ENCODE results near the gene KRTAP12-1. TPM values are rescaled to one million over a fixed set of nuclear protein-coding genes. Genes with fewer than 3 reads are reported as not detected.
A peak's percentile ranks its signal among the peaks of the same experiment; 100 is the strongest.
"Not testable (repeated sequence)": the region's sequence is repeated elsewhere in the genome, so short reads cannot be mapped to it uniquely, and the experiment has no call there.

KRTAP12-1 gene
- total RNA-seq, 1 experiment from 2014 or later, result 0.80 TPM

DNA sequence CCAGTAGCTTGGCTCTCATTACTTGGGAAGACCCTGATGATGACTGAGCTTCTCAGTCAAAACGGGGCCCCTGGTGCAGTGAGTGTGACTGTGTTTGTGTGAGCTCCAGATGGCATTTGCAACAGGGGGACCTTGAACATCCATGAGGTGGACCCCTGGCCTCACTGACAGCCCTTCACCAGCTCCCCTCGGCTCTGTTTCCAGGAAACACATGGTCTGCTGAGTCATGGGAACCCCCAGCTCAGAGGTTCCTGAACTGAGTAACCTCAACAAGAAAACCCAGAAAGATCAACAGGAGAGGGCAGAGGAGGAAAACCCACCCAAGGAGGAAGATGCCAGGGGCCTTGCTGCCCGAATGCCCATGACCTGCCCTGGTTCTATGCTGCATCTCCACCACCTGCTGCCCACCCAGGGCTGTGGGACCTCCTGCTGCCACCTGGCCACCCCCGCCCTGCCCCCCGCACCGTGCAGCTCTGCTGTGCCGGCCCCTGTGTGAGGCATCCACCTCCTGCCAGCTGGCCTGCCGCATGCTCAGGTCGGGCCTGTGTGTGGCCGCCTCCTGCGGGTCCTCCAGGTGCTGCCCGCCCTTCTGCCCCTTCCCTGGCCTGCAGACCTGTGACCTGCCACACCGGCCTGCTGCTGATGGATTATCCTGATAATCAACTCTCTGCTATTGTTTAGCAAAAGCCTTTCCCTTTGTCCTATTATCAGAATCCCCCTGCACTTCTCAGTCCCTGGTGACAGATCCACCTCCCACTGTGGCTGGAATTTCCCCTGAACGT is 4.2 kb upstream of the KRTAP12-1 start:
- H3K4me3 ChIP-seq (ENCODE audit: low read depth, low read length, poor library complexity, severe bottlenecking), result no peak overlapping the region
- peak; percentile 35 for DNase-seq (ENCODE audit: low spot score)
- no peaks in the 10 kb centered on the region for H3K4me1 ChIP-seq (ENCODE audit: insufficient read depth, low read length, poor library complexity, severe bottlenecking)
- intact Hi-C loops (cut with micrococcal nuclease; ENCODE audit: unreplicated experiment), result no loop called here
- ChIA-PET CTCF (no interaction called here), POLR2A (ENCODE audit: low non-redundant PET) (no interaction called here)
- TF ChIP-seq, protein P1, sequence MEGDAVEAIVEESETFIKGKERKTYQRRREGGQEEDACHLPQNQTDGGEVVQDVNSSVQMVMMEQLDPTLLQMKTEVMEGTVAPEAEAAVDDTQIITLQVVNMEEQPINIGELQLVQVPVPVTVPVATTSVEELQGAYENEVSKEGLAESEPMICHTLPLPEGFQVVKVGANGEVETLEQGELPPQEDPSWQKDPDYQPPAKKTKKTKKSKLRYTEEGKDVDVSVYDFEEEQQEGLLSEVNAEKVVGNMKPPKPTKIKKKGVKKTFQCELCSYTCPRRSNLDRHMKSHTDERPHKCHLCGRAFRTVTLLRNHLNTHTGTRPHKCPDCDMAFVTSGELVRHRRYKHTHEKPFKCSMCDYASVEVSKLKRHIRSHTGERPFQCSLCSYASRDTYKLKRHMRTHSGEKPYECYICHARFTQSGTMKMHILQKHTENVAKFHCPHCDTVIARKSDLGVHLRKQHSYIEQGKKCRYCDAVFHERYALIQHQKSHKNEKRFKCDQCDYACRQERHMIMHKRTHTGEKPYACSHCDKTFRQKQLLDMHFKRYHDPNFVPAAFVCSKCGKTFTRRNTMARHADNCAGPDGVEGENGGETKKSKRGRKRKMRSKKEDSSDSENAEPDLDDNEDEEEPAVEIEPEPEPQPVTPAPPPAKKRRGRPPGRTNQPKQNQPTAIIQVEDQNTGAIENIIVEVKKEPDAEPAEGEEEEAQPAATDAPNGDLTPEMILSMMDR (conservative IDR thresholded peaks at IDR 0.05; ENCODE audit: low read depth, low read length), result no peak
- no peak for TF ChIP-seq EZH2 (IDR thresholded peaks at IDR 0.05; ENCODE audit: borderline replicate concordance, low read depth, low read length, poor library complexity, severe bottlenecking)
- no peaks in the 10 kb centered on the region for H3K27me3 ChIP-seq (replicated peaks; ENCODE audit: insufficient read depth, low read depth, low read length, poor library complexity)
- H3K36me3 ChIP-seq (ENCODE audit: insufficient read depth, low read length, poor library complexity, severe bottlenecking), result no peaks in the 10 kb centered on the region
- H3K27ac ChIP-seq (ENCODE audit: low read depth, low read length, poor library complexity, severe bottlenecking), result peak overlapping the region; percentile 15
- no peaks in the 10 kb centered on the region for H3K9me3 ChIP-seq (ENCODE audit: low read depth, low read length, poor library complexity, severe bottlenecking)
- no TSS peak for BruUV-seq (replicated peaks)

DNA sequence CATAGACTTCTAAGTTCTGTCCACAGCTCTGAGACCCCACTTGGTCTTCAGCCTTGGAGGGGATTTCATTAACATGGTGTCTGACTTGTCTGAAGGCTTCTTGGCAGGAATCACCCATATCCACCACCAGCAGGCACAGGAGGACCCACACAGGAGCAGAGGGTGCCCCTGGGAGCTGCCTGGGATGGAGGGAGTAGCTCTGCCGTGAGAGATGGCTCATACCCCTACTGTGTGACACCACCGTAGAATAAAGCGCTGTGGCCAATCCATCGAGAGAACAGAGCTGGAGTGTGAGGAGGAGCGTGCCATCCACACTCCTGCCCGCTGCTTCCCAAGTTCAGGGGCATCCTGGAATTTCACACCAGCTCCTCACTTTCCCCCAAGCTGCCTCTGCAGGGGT is 3.1 kb upstream of the KRTAP12-1 start:
- intact Hi-C loops (cut with micrococcal nuclease; ENCODE audit: unreplicated experiment); POLR2A ChIA-PET (ENCODE audit: low non-redundant PET); H3K27me3 ChIP-seq (replicated peaks; ENCODE audit: insufficient read depth, low read depth, low read length, poor library complexity); H3K4me1 ChIP-seq (ENCODE audit: insufficient read depth, low read length, poor library complexity, severe bottlenecking); CTCF ChIA-PET; H3K27ac ChIP-seq (ENCODE audit: low read depth, low read length, poor library complexity, severe bottlenecking); H3K9me3 ChIP-seq (ENCODE audit: low read depth, low read length, poor library complexity, severe bottlenecking); BruUV-seq (replicated peaks); DNase-seq (ENCODE audit: low spot score); H3K4me3 ChIP-seq (ENCODE audit: low read depth, low read length, poor library complexity, severe bottlenecking); H3K36me3 ChIP-seq (ENCODE audit: insufficient read depth, low read length, poor library complexity, severe bottlenecking): not testable (repeated sequence)

DNA sequence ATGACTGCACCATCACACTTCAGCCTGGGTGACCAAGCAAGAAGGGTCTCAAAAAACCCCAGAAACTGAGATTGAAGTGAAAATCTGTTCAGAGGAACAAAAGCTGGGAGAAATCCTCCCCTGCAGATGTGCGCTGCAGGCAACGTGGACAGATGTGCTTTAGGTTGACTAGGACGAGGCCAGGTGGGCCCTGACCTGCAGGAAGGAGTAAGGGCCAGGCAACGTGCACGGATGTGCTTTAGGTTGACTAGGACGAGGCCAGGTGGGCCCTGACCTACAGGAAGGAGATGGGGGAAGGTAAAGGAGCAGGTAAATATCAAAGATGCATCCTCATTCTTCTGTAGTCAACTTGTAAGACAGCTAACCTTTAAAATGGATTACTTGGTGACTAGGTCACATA is 2.5 kb upstream of the KRTAP12-1 start:
- ChIA-PET POLR2A (ENCODE audit: low non-redundant PET) (no interaction called here), CTCF (no interaction called here)

More for the DNA sequence above, 2.5 kb upstream of the KRTAP12-1 start:
- H3K9me3 ChIP-seq (ENCODE audit: low read depth, low read length, poor library complexity, severe bottlenecking), result no peaks in the 10 kb centered on the region
- BruUV-seq (replicated peaks), result no TSS peak
- no peaks in the 10 kb centered on the region for H3K4me1 ChIP-seq (ENCODE audit: insufficient read depth, low read length, poor library complexity, severe bottlenecking)
- H3K27me3 ChIP-seq (replicated peaks; ENCODE audit: insufficient read depth, low read depth, low read length, poor library complexity), result no peaks in the 10 kb centered on the region
- no peak overlapping the region for H3K27ac ChIP-seq (ENCODE audit: low read depth, low read length, poor library complexity, severe bottlenecking)
- no peak for TF ChIP-seq EZH2 (IDR thresholded peaks at IDR 0.05; ENCODE audit: borderline replicate concordance, low read depth, low read length, poor library complexity, severe bottlenecking)
- TF ChIP-seq, protein P1 (conservative IDR thresholded peaks at IDR 0.05; ENCODE audit: low read depth, low read length), result no peak
- no peak overlapping the region for H3K4me3 ChIP-seq (ENCODE audit: low read depth, low read length, poor library complexity, severe bottlenecking)
- H3K36me3 ChIP-seq (ENCODE audit: insufficient read depth, low read length, poor library complexity, severe bottlenecking), result no peaks in the 10 kb centered on the region
- intact Hi-C loops (cut with micrococcal nuclease; ENCODE audit: unreplicated experiment), result no loop called here
- no peak for DNase-seq (ENCODE audit: low spot score)
